ENCODE data around the gene ITGB3BP.

- TF ChIP-seq CTCF (conservative IDR thresholded peaks at IDR 0.05 in 1 of 2, IDR thresholded peaks at IDR 0.05 in 1 of 2; ENCODE audit: low read depth in 1 of 2, low read length in 2 of 2) (no peak), EZH2 (IDR thresholded peaks at IDR 0.05; ENCODE audit: low read length, missing control alignments) (no peak)
Measured at GRCh38 chr1:63559357-63559756, 36.3 kb upstream of the ITGB3BP start.
